HG03469 (cell line): ENCODE results near the gene IWS1.
A peak's percentile ranks its signal among the peaks of the same experiment; 100 is the strongest.
"Not testable (repeated sequence)": the region's sequence is repeated elsewhere in the genome, so short reads cannot be mapped to it uniquely, and the experiment has no call there.

Experiments
- ATAC-seq: cut with Tn5 transposase; IDR thresholded peaks from one replicate; pipeline ENCODE4 v1.9.1; 2021; ENCODE audit warnings: mild to moderate bottlenecking, moderate library complexity, moderate number of reproducible peaks; ENCODE audit not compliant: unreplicated experiment

IWS1 gene

DNA sequence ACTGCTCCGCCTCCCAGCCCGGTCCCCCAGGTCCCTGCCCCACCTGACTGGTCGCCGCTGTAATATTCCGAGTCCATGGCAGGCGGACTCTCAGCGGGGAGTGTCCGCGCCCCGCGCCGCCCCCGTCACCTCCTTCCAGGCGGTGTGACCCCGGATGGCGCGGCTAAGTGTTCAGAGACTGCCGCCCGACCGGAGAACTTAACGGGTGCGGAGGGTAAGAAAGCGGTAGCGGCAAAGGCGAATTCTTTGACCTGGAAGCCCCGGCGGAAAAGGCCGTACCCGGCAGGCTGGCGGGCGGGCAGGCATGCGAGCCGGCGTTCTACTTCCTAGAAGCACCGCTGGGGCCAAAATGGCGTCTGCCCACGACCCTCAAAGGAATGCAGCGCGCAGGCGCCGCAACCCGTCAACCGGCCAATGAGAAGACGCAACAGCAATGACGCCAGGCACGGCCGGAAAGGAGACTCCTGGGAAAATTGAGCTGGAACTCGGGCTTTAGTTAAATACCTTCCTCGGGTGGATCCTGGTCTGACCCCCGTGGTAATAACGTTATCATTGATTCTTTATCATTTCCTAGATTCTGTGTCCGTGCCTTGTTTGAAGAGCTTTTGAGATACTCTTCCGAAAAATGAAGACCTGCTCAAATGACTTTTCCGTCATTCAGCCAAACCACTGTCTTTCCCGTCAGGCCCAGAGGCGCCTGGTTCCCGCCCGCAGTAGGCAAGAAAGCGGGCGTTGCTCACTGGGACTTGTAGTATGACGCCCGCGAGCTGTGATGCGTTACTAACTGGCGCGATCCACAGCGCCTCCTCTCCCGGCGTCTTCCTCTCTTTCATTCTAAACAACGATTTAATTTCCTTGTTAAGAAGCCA is at the start of gene IWS1:
TSS of gene IWS1 (minus strand) at position 358 of the 869 bp plus-strand sequence. CDS start at position 77, 281 bp downstream.
- peak; percentile 71 for ATAC-seq

GRCh38 chr2:127575941-127576432 is 49.7 kb upstream of the IWS1 start:
- no peak for ATAC-seq

DNA sequence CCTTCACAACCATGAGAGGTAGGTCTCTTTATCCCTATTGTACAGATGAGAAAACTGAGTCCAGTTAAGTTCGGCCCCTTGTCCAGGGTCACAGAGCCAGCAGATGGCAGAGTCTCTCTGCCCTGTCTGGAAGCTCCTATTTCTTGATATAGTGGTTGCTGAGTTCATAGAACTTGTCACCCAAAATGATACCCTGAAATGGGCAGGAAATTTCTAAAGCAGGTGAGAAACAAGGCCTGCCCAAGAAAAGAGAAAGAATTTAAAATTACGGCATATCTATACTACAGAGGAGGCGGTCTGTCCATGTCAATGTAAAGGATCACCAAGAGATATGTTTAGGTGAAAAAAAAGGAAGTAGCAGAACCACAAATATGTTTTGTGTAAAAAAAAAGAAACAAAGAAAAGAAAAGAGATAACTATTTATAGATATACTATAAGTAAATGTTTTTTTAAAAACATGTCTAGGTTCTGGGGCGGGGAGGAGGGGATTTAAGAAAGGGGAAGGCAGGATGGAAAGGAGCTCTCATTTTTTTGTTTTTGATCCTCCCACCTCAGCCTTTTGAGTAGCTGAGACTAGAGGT is 49.0 kb upstream of the IWS1 start:
- ATAC-seq: no peak

GRCh38 chr2:127574656-127575055 is 48.4 kb upstream of the IWS1 start:
- ATAC-seq: no peak

DNA sequence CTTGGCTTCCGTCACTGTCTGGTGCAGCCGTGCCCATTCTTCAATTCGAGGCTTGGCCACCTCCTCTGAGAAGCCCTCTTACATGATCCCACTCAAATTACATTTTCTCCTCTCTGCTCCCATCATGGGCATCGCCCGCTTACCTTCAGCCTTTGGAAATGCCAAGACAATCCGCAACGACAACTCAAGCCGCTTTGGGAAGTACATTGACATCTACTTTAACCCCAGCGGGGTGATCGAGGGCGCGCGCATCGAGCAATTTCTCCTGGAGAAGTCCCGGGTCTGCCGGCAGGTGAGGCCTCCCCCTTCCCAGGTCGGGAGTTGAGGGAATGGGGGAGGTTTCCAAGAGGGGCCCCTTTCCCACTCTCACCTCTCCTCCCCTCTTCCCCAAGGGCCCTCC is 47.5 kb upstream of the IWS1 start:
- ATAC-seq: no peak

GRCh38 chr2:127573298-127573697 is 47.0 kb upstream of the IWS1 start:
- ATAC-seq: no peak

DNA sequence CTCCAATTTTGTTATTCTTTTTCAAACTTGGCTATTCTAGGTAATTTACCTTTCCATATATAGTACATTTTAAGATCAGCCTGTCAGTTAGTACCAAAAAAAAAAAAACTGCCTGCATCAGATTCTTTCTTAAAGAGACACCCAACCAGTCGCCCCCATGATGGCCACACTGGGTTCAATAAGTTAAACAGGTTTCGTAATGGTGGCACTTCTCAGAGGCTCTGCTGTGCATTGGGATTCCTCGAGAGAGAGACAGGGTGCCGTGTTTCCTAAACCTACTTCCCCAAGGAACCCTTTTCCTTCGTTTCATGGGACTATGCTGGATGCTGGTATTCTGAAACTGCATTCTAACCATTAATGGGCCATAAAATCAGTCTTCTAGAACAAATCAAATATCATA is 46.6 kb upstream of the IWS1 start:
- ATAC-seq: no peak

GRCh38 chr2:127572352-127572751 is 46.1 kb upstream of the IWS1 start:
- ATAC-seq: not testable (repeated sequence)

DNA sequence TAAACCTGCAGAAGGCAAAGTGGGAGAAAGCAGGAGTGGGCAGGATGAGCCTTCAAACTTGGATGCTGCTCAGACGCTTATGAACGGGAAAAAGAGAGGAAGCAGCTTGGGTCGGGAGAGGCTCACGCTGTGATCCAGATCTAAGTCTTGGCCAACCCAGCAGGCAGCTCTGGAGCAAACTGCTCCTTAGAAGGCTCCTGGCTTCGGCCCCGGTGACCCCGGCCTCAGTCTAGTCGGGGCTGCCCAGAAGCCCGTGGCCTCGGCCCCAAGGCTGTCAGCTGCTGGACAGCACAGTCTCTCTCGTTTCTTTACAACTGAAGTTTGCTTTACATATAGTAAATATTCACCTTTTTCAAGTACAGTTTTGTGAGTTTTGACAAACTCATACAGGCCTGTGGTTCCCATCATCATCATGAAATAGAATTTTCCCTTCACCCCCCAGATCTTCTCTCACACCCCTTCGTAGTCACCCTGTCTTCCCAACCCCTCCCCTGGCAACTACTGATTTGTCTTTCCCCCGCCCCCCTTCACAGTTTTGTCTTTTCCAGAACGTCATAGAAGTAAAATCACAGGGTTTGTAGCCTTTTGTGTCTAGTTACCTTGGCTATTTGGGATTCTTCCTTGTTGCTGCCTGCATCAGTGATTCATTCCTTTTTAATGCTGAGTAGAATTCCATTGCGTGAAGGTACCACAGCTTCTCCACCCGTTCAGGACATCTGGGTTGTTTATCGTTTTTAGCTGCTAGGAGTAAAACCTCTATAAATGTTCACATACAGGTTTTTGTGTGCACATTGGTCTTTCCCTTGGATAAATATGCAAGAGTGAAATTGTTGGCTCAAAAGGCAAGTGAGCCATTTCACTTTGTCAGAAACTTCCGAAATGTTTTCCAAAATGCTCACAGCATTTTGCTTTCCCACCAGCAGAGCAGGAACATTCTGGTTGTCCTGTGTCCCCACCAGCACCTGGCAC is 44.3 kb upstream of the IWS1 start:
- no peak for ATAC-seq

DNA sequence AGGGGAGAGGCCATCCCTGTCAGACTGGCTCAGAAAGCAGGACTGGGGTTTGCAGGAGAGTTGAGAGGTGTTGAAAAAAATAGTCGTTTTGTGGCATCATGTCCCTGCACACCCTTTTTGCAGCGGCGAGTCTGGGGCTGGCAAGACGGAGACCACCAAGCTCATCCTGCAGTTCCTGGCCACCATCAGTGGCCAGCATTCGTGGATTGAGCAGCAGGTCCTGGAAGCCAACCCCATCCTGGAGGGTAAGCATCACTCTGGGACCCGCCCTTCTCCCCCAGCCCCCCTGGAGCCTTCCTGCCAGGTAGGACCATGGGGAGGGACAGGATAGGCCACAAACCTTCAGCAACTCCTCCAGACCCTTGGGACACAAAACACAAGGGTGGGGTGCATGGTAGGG is 43.4 kb upstream of the IWS1 start:
- ATAC-seq: no peak

DNA sequence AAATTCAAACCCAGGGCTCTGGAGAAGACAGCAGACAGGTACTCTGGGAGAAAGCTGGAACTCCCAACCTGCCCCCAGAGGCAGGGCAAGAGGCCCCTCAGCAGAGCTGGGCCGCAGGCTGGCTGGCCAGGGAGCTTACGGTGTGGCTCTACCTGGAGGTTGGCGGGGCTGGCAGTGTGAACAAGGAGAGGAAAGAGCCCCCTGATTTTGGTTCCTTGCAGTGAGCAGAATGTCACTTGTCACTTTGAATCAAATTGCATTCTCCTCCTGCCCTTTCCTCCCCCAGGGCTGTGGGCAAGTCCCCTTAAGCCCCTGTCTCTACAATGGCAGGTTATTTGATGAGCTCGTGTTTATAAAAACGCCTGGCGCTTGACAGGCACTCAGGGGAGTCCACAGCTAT is 41.8 kb upstream of the IWS1 start:
- no peak for ATAC-seq

DNA sequence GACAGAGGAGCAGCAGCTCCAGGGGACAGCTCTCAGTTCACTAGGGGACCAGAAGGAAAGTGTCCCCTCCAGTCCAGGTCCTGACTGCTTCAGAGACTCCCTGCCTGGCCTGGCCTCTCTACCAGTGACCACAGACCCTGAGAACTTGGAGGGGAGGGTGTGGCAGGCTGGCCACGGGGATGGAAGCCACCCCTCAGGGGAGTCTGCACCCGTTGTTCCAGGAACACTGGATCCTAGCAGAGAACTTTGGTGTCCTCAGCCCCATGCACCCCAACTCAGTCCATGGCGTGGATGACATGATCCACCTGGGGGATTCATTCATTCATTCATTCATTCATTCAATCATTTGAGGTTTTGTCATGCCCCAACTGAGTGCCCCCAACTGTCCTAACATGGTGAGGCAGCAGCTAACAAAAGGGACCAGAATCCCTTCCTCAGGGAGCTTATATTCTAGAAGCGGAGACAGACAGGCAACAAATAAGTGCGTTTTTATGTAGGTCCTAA is 41.1 kb upstream of the IWS1 start:
- no peak for ATAC-seq

DNA sequence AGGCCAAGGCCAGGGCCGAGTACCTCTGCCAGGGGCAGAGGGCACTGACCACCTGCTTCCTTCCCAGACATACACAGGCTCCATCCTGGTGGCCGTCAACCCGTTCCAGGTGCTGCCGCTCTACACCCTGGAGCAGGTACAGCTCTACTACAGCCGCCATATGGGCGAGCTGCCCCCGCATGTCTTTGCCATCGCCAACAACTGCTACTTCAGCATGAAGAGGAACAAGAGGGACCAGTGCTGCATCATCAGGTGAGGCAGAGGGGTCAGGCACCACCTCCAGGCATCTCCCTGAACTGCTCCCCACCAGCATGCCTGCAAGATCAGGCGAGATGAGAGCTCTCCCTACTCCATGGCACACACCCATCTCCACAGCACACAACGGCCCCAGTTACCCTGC is 40.3 kb upstream of the IWS1 start:
- no peak for ATAC-seq

GRCh38 chr2:127566139-127566417 is 39.8 kb upstream of the IWS1 start:
- ATAC-seq: no peak

DNA sequence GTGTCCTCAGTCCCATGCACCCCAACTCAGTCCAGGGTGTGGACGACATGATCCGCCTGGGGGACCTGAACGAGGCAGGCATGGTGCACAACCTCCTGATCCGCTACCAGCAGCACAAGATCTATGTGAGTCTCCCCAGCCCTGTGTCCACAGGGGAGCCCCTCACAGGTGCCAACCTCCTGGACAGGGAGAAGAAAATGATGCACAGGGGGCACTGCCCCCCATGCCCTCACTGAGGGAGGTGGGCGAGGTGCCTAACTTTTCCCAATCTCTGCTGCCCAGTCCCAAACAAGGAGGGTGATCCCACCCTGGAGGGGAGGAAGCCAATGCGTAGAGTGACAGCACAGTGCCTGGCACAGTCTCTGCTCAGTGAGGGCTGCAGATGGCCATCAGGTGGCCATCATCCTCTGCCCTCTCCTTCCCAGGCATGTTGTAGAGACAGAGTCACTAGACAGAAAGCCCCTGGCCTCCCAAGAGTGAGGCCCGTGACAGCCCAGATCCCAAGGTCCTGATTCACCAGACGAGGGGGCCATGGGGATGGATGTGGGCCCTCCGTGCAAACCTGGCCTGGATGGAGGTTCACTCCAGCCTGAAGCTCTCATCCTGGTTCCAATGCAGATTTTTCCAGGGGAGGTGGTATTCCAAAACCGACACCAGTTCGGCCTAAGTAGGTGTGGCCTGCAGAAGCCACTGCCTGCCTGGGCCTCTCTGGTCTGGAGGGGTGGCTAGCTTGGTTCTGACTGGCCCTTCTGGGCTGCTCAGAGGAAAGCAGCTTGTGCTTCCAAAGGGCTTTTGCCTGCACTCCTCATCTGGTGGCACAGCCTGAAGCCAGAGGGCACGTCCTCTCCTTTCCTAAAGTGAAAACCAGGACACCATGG is 39.2 kb upstream of the IWS1 start:
- no peak for ATAC-seq

- ATAC-seq: no peak
These were observed 38.4 kb upstream of the IWS1 start for GRCh38 chr2:127564429-127565260.

- peak; percentile 97 for ATAC-seq
These were observed 37.5 kb upstream of the IWS1 start for GRCh38 chr2:127563458-127564428.

GRCh38 chr2:127562936-127563335 is 36.6 kb upstream of the IWS1 start:
- no peak for ATAC-seq
